ENCODE results near the gene GPX7. TPM values are rescaled to one million over a fixed set of nuclear protein-coding genes. Genes with fewer than 3 reads are reported as not detected.

Gene GPX7
- total RNA-seq, 4 donors from 2014 or later: 1.7 to 13.0 (median 6.6) TPM

DNA sequence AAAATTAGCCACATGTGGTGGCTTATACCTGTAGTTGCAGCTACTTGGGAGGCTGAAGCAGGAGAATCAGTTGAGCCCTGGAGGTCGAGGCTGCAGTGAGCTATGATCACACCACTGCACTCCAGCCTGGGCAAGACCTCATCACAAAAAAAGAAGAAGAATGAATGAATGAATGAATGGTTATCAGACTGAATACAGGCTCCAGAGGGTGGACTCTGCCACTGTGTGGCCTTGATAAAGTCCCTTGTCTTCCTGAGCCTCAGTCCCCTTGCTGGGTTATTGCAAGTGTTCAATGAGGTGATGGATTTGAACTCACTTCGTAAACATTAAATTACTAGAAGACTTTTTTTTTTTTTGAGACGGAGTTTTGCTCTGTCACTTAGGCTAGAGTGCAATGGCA, 55.5 kb downstream of the GPX7 start:
- Histone ChIP-seq H3K36me3 (no peaks in the 10 kb centered on the region), H3K4me1 (peaks cover 10 to 20% of the 10 kb centered on the region in 2 donors), H3K4me3 (no peak overlapping the region), H3K9me3 (no peaks in the 10 kb centered on the region), H3K27ac (peak overlapping the region; percentile 70 to 87 (median 82)), H3K27me3 (no peaks in the 10 kb centered on the region)
- in situ Hi-C loops (cut with MboI; ENCODE audit: low sequenced_read_pairs in 4 of 4) (loop anchor here in 1 of 4 donors (25.0 kb wide), 1 partner anchor 520 kb away; the partner anchor contains the start of gene ZFYVE9), intact Hi-C loops (cut with DNase I; ENCODE audit: low total_unique reads) (loop anchor here (1.0 to 2.0 kb wide), 2 partner anchors 19 to 53 kb away; no protein-coding TSS in a partner anchor)
- no peak for TF ChIP-seq POLR2A (IDR thresholded peaks at IDR 0.05)
- TF ChIP-seq, protein P1, sequence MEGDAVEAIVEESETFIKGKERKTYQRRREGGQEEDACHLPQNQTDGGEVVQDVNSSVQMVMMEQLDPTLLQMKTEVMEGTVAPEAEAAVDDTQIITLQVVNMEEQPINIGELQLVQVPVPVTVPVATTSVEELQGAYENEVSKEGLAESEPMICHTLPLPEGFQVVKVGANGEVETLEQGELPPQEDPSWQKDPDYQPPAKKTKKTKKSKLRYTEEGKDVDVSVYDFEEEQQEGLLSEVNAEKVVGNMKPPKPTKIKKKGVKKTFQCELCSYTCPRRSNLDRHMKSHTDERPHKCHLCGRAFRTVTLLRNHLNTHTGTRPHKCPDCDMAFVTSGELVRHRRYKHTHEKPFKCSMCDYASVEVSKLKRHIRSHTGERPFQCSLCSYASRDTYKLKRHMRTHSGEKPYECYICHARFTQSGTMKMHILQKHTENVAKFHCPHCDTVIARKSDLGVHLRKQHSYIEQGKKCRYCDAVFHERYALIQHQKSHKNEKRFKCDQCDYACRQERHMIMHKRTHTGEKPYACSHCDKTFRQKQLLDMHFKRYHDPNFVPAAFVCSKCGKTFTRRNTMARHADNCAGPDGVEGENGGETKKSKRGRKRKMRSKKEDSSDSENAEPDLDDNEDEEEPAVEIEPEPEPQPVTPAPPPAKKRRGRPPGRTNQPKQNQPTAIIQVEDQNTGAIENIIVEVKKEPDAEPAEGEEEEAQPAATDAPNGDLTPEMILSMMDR (IDR thresholded peaks at IDR 0.05 in 4 of 5, conservative IDR thresholded peaks at IDR 0.05 in 1 of 5): no peak
- ATAC-seq: no peak
- no peak for DNase-seq

Other genes with a start within 250 kb of the GPX7 start
- gene CC2D1B, start 236.2 kb upstream of the GPX7 start, total RNA-seq: 10 to 100 TPM; 34.1 to 62.7 (median 52.2) TPM
- 1 to 10 TPM in 1 of 4 donors, under 1 TPM in 3; 0.29 to 2.6 (median 0.50) TPM for gene ORC1, start 197.9 kb upstream of the GPX7 start, total RNA-seq
- gene PRPF38A, start 197.8 kb upstream of the GPX7 start, total RNA-seq: 1 to 10 TPM; 3.0 to 8.2 (median 5.3) TPM
- gene TUT4, start 49.3 kb upstream of the GPX7 start, total RNA-seq: 100 to 1,000 TPM in 1 of 4 donors, 10 to 100 TPM in 3; 51.7 to 152 (median 67.5) TPM
- gene SHISAL2A, start 30.8 kb downstream of the GPX7 start, total RNA-seq: under 1 TPM in 2 of 4 donors, not detected in 2; 0.33 to 0.41 TPM
- 10 to 100 TPM; 18.7 to 22.3 (median 20.1) TPM for gene COA7, start 96.0 kb downstream of the GPX7 start, total RNA-seq
- gene ZYG11B, start 124.1 kb downstream of the GPX7 start, total RNA-seq: 100 to 1,000 TPM; 136 to 248 (median 194) TPM
- gene ZYG11A, start 240.4 kb downstream of the GPX7 start, total RNA-seq: not detected